Pulmonary artery endothelial cell (primary cell): ENCODE measurements around the gene DIRAS2. TPM values are rescaled to one million over a fixed set of nuclear protein-coding genes. Genes with fewer than 3 reads are reported as not detected.
"Not testable (repeated sequence)": the region's sequence is repeated elsewhere in the genome, so short reads cannot be mapped to it uniquely, and the experiment has no call there.

Experiments
- DNase-seq: peaks from one replicate; pipeline ENCODE4 v3.0.0-alpha.2; 2011; ENCODE audit warnings: low read depth, low spot score
- total RNA-seq: library from RNA; depleted of rRNA; stranded (reverse); fragments of >200 nt; gene quantifications from 2 replicates; pipeline ENCODE4 v1.2.3, GENCODE V29; 2014

The DIRAS2 gene
- not detected in 2 replicates for total RNA-seq

- DNase-seq: no peak
Observed at GRCh38 chr9:90642570-90643539, at the start of gene DIRAS2. TSS of gene DIRAS2 (minus strand) at chr9:90642824. CDS start at chr9:90613827, 28,997 bp downstream.

- no peak for DNase-seq
Observed at GRCh38 chr9:90684736-90685135, 42.1 kb upstream of the DIRAS2 start.

GRCh38 chr9:90684106-90684505 is 41.5 kb upstream of the DIRAS2 start:
- no peak for DNase-seq

GRCh38 chr9:90680534-90680933 is 37.9 kb upstream of the DIRAS2 start:
- no peak for DNase-seq

DNA sequence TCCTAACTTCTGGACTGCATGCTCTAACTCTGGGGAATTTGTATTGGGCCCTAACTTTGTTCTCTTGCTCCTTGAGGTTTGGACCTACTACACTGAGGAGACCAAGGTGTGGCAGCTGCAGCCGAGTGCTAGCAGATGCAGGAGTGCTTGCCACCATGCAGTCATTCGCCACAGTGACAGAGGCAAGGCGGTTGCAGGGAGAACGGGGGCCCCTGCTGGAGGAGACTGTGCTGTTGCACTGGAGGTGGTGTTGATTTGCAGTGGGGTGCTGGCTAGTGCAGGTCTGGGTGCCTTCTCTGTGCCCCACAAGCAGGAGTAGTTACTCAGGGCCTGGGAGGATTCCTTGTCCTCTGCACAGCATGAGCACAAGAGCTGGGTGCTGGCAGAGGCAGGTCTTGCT is 22.4 kb upstream of the DIRAS2 start:
- no peak for DNase-seq

DNA sequence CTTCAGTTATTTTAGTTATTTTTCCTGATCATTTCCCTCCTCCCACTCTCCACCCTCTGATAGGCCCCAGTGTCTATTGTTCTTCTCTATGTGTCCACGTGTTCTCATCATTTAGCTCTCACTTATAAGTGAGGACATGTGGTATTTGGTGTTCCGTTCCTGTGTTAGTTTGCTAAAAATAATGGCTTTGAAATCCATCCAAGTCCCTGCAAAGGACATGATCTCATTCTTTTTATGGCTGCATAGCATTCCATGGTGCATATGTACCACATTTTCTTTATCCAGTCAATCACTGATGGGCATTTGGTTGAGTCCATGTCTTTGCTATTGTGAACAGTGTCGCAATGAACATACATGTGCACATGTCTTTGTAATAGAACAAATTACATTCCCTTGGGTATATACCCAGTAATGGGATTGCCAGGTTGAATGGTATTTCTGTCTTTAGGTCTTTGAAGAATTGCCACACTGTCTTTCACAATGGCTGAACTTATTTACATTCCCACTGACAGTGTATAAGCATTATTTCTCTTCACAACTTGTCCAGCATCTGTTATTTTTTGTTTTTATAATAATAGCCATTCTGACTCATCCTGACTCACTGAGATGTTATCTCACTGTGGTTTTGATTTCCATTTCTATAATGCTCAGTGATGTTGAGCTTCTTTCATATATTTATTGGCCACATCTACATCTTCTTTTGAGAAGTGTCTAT is 17.2 kb upstream of the DIRAS2 start:
- no peak for DNase-seq

DNA sequence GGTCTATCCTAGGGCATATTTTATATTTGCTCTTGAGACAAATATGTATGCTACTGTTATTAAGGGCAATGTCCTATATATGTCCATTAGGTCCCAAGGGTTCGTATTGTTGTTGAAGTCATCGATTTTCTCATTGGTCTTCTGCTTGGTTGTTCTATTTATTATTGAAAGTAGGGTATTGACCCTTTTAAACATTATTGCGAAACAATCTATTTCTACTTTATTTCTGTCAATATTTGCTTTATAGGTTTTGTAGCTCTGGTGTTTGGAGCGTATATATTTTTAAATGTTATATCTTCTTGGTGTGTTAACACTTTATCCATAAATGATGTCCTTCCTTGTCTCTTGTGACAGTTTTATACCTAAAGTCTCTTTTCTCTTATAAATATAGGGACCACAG is 16.2 kb upstream of the DIRAS2 start:
- DNase-seq: no peak

GRCh38 chr9:90658181-90658580 is 15.6 kb upstream of the DIRAS2 start:
- DNase-seq: no peak

DNA sequence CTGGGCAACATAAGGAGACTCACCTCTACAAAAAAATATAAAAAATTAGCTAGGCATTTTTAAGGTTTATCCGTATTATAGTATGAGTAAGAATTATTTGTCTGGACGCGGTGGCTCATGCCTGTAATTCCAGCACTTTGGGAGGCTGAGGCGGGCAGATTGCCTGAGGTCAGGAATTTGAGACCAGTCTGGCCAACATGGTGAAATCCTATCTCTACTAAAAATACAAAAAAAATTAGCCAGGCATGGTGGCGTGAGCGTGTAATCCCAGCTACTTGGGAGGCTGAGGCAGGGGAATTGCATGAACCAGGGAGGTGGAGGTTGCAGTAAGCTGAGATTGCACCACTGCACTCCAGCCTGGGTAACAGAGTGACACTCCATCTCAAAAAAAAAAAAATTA is 14.3 kb upstream of the DIRAS2 start:
- not testable (repeated sequence) for DNase-seq

DNA sequence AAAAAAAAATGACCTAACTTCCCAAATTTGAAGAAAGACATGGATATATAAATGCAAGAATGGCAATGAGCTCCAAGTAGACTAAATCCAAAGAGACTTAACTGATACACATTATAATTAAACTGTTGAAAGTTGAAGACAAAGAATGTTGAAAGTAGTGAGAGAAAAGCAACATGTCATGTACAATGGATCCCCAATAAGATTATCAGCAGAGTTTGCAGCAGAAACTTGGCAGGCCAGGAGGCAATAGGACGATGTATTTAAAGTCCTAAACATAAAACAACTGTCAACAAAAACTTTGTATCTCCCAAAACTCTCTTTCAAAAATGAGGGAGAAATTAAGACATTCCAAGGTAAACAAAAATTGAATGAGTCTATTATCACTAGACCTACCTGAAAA is 8.6 kb upstream of the DIRAS2 start:
- DNase-seq: no peak

DNA sequence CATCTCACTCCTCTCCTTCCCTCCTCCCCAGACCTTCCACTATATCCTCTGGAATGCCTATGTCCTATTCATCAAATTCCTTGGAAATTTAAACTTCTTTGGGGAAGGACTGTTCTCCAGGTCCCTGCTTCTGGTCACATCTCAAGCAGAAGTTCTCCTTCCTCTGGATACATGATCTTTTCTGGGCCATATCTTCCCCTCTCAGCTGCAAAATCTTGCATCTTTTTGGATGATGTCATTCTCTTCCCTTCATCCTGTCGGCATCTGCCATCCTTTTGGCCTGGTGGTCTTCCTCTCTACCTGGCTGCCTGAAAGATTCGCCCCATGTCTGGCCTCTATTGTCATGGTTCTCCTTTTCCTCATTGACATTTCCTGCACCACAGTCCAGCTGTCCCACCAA is 5.2 kb upstream of the DIRAS2 start:
- no peak for DNase-seq

GRCh38 chr9:90645721-90646120 is 3.1 kb upstream of the DIRAS2 start:
- no peak for DNase-seq

DNA sequence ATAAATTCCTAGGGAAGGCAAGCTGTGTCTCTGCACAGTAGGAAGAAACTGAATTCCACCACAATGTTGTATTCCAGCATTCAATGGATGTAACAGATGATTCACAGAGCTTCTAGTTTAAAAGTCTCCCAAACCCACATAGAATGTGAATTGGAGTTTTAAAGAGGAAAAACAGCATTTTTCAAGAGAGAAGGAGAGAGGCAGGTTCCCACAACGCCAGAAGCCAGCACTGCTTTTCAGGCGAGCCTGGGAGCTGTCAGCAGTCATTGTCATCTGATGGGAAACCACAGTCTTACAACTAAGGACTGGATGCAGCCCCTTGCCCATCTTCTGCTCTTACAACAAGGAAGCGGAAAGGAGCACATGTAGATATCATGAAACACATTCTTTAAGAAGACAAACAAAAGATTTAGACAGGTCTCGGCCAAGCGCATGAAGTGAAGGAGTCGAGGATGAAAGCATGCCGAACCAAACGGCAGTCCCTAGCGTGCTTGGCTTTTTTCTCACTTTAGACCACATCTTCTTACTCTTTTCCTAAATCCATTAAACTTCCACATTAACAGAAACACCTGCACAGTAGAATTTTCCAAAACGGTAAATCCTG is 638 bp downstream of the DIRAS2 start:
- no peak for DNase-seq

- DNase-seq: no peak
Observed at GRCh38 chr9:90641086-90641485, 1.5 kb downstream of the DIRAS2 start.

DNA sequence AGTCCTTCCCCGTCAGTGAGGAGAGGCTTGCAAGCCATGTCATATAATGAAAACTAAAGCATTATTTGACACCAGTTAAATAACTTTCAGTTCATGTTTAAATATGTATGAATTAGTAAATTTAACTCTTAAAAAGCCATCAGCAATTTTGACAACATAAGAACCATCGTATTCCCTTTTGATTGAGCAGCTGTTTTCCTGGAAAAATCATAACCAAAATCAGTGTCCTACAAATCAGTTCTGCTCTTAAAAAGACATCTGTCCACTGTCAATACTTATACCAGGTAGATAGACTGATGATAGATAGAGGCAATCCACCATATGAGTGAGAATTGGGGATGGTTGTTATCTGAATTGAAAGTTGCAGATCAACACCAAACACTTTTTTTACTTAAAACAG is 2.3 kb downstream of the DIRAS2 start:
- DNase-seq: no peak

GRCh38 chr9:90637626-90638025 is 5.0 kb downstream of the DIRAS2 start:
- DNase-seq: no peak

GRCh38 chr9:90632647-90633207 is 9.9 kb downstream of the DIRAS2 start:
- DNase-seq: no peak

GRCh38 chr9:90631964-90632363 is 10.7 kb downstream of the DIRAS2 start:
- no peak for DNase-seq

DNA sequence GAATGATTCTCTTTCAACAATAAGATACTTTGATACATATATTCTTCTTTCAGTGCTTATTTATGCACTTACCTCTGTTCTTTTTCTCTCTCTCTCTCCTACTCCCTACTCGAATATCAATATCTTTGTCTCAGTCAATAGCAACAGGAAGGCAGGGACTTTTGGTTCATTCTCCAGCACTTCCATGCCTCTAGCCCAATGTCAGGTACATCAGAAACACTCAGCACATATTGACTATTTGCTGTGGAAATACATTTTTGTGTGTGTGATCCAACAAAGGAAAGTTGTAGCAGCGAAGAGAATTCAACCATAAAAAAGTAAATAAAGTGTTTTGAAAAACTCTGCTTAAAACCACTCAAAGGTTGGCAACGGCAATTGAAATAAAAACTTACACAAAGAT is 12.6 kb downstream of the DIRAS2 start:
- no peak for DNase-seq

- DNase-seq: no peak
Observed at GRCh38 chr9:90629354-90629753, 13.3 kb downstream of the DIRAS2 start.

DNA sequence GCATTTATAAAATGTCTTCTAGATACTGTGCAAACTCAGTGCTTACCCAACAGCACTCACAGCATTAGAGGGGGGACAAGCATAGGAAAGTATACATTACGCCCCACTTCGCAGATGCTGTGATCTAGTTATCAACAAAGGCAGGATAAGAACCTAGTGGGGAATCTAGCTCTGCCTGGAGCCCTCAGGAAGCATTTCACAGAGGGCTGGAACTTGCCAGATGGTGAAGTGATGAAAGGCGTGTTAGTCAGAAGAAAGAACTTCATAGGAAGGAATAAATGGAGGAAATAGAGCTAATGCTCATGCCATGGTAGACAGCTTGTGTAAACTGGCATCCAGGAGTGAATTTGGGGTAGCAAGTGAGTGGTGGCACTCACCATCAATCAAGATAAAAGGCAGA is 25.8 kb downstream of the DIRAS2 start:
- no peak for DNase-seq

DNA sequence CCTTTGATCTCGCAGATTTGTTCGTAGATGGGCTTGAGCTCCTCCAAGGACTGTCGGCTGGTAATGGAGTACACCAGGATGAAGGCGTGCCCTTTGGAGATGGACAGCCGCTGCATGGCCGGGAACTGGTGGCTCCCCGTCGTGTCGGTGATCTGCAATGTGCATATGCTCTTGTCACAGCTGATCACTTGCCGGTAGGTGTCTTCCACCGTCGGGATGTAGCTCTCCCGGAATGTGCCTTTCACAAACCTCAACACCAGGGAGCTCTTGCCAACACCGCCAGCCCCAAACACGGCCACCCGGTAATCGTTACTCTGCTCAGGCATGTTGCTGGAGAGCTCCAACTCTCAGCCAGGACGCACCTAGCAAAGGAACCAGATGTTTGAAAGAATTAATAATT is 29.1 kb downstream of the DIRAS2 start:
- DNase-seq: no peak
